RWPE2 (cell line): ENCODE measurements around the gene TMEM106C.

Experiments
- ATAC-seq: fragments of 200-7000 bp; cut with Tn5 transposase; 3 replicates; pipeline ENCODE4 v1.9.1; 2021; ENCODE audit warnings: low read depth
- DNase-seq: peaks from one replicate; pipeline ENCODE4 v3.0.0-alpha.2; 2020; ENCODE audit warnings: low spot score
- H3K27ac ChIP-seq: fragments of 450-650 bp; 2 replicates; pipeline ENCODE4 v1.5.1; 2017; ENCODE audit warnings: mild to moderate bottlenecking; ENCODE audit not compliant: poor library complexity, severe bottlenecking
- H3K27me3 ChIP-seq: fragments of 250-450 bp; sonication (Bioruptor Pico); 2 replicates; pipeline ENCODE4 v1.5.1; 2021; ENCODE audit warnings: mild to moderate bottlenecking, moderate library complexity; ENCODE audit not compliant: insufficient read depth, poor library complexity, severe bottlenecking
- H3K36me3 ChIP-seq: fragments of 250-450 bp; sonication (Bioruptor Pico); 2 replicates; pipeline ENCODE4 v1.5.1; 2020; ENCODE audit warnings: low read depth, mild to moderate bottlenecking, moderate library complexity
- H3K4me1 ChIP-seq: fragments of 250-450 bp; sonication (Bioruptor Pico); 2 replicates; pipeline ENCODE4 v1.5.1; 2021; ENCODE audit warnings: mild to moderate bottlenecking, moderate library complexity; ENCODE audit not compliant: insufficient read depth, poor library complexity, severe bottlenecking
- H3K4me3 ChIP-seq: fragments of 250-450 bp; sonication (Bioruptor Pico); 2 replicates; pipeline ENCODE4 v1.5.1; 2021; ENCODE audit warnings: mild to moderate bottlenecking, moderate library complexity; ENCODE audit not compliant: severe bottlenecking
- H3K9me3 ChIP-seq: fragments of 250-450 bp; sonication (Bioruptor Pico); 2 replicates; pipeline ENCODE4 v1.5.1; 2021; ENCODE audit warnings: mild to moderate bottlenecking, moderate library complexity; ENCODE audit not compliant: severe bottlenecking
- TF ChIP-seq, protein P1 (sequence below): fragments of 450-650 bp; IDR thresholded peaks from one replicate; pipeline ENCODE4 v1.5.1; 2017; ENCODE audit warnings: mild to moderate bottlenecking, moderate library complexity; ENCODE audit not compliant: poor library complexity, severe bottlenecking

Gene TMEM106C

DNA sequence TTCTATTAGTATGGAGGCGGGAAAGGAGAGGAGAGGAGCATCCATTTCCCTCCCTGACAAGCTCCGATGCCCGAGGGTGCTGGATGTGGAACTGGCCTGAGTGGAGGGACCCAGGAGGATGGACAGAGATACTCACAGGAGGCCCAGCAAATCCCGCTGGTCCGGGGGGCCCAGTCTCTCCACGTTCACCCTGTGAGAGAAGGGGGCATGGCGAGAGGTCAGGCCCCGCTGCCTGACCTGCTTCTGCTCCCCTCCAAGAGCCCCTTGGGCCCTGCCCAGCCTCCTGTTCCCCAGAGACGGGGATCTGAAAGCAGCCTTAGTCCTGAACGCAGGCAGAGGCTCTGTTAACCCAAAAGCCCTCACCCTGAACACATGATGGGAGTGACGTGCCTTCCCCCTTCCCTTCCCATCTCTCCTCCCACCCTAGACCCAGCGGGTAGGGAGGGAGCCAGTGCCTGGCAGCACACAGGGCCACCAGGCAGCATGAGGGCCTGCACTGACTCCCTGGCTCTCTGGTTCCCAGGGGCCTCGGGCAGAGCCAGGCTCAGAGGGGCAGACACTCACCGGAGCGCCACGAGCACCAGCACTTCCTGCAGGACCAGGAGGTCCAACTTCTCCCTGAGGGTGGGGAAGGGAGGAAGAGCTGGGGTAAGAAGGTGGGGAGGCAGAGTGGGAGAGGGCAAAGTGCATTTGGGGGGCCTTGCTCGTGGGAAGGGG, 17.5 kb downstream of the TMEM106C start:
- no peak for ATAC-seq
- TF ChIP-seq, protein P1, sequence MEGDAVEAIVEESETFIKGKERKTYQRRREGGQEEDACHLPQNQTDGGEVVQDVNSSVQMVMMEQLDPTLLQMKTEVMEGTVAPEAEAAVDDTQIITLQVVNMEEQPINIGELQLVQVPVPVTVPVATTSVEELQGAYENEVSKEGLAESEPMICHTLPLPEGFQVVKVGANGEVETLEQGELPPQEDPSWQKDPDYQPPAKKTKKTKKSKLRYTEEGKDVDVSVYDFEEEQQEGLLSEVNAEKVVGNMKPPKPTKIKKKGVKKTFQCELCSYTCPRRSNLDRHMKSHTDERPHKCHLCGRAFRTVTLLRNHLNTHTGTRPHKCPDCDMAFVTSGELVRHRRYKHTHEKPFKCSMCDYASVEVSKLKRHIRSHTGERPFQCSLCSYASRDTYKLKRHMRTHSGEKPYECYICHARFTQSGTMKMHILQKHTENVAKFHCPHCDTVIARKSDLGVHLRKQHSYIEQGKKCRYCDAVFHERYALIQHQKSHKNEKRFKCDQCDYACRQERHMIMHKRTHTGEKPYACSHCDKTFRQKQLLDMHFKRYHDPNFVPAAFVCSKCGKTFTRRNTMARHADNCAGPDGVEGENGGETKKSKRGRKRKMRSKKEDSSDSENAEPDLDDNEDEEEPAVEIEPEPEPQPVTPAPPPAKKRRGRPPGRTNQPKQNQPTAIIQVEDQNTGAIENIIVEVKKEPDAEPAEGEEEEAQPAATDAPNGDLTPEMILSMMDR, result no peak
- no peak overlapping the region for H3K4me3 ChIP-seq
- no peak for DNase-seq
- H3K27me3 ChIP-seq, result no peaks in the 10 kb centered on the region
- peaks cover 3% of the 10 kb centered on the region for H3K4me1 ChIP-seq
- H3K27ac ChIP-seq, result no peak overlapping the region
- no peaks in the 10 kb centered on the region for H3K36me3 ChIP-seq
- H3K9me3 ChIP-seq, result no peaks in the 10 kb centered on the region

DNA sequence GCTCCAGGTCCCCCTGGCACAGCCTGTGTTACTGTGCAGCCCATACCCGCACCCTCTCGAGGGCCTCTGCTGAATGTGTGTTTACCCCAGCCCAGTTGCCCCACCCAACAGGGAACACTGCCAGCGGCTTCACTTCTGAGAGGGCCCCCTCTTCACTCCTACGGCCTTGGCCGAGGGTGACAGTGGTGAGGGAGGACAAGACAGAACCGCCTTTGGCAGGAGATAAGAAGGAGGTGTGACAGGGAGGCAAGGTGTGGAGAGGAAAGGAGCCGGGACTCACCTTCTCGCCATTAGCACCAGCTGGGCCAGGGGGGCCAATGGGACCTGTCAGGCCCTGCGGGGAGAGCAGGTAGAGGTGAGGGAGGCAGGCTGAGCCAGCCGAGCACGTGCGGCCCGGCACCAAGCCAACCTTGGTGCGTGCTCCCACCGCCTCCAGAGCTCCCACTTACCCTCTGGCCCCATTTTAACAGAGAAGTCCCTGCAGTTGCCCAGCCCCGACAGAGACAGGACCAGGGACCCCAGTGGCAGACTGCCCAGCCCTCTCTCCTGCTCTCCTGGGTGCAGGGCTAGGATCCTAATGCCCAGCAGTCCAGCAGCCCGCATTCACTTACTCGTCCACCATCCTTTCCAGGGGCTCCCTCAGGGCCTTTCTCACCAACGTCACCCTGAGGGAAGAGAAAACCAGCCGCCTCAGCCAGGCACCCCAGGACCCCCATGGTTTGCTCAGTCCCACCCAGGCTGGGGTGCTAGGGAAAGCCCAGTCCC, 18.3 kb downstream of the TMEM106C start:
- H3K4me1 ChIP-seq, result peaks cover 3% of the 10 kb centered on the region
- no peak for DNase-seq

DNA sequence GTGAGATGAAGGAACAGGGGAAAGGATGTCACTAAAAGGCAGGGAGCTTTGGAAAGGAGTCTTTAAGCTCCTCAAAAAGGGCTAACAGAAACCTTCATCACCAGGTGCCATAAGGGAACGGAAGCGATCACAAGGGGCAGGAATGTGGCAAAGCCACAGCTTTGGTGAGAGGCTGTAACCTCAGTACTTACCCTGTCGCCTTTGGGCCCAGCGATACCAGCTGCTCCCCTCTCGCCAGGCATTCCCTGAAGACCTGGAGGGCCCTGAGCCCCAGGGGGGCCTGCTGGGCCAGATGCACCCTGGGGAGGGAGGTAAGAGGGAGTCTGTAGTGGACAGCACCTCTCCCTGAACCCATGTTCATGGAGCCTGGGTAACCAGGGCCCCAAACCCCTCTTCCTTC, 18.9 kb downstream of the TMEM106C start:
- ATAC-seq, result no peak
- no peak overlapping the region for H3K27ac ChIP-seq
- H3K27me3 ChIP-seq, result no peaks in the 10 kb centered on the region
- DNase-seq, result no peak
- no peak overlapping the region for H3K4me3 ChIP-seq
- no peaks in the 10 kb centered on the region for H3K36me3 ChIP-seq
- H3K9me3 ChIP-seq, result no peaks in the 10 kb centered on the region
- H3K4me1 ChIP-seq, result peaks cover 1% of the 10 kb centered on the region
- TF ChIP-seq, protein P1, result no peak

More for the DNA sequence above, 18.3 kb downstream of the TMEM106C start:
- Histone ChIP-seq H3K36me3 (no peaks in the 10 kb centered on the region), H3K27ac (no peak overlapping the region), H3K4me3 (no peak overlapping the region), H3K9me3 (no peaks in the 10 kb centered on the region), H3K27me3 (no peaks in the 10 kb centered on the region)
- TF ChIP-seq, protein P1, result no peak
- ATAC-seq, result no peak

DNA sequence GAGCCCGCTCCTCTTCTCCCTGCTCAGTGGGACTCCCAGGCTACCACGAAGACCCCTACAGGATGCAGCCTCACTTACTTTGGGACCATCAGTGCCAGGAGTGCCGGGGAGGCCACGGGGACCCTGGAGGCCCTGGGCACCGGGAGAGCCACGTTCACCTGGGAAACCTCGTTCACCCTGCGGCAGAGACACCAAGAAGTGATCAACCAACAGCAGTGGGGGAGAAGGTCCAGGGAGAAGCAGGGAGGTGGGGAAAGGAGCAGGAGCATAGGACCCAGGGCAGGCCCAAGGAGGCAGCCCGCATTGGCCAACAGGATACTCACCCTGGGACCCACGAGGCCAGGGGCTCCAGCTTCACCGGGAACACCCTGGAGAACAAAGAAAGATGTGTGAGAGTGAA, 19.4 kb downstream of the TMEM106C start:
- Histone ChIP-seq H3K4me1 (no peaks in the 10 kb centered on the region), H3K4me3 (no peak overlapping the region), H3K9me3 (no peaks in the 10 kb centered on the region), H3K27me3 (no peaks in the 10 kb centered on the region), H3K36me3 (no peaks in the 10 kb centered on the region), H3K27ac (no peak overlapping the region)
- DNase-seq (no peak), ATAC-seq (no peak)
- TF ChIP-seq, protein P1, result no peak
